ENCODE measurements around the gene NECTIN4. TPM values are rescaled to one million over a fixed set of nuclear protein-coding genes. Genes with fewer than 3 reads are reported as not detected.

NECTIN4 gene
- total and polyA plus RNA-seq, 2 of the 13 experiments (the other 11 are each of a cell fraction or from before 2014, with no cell fraction given), result 5.9 to 12.4 TPM

DNA sequence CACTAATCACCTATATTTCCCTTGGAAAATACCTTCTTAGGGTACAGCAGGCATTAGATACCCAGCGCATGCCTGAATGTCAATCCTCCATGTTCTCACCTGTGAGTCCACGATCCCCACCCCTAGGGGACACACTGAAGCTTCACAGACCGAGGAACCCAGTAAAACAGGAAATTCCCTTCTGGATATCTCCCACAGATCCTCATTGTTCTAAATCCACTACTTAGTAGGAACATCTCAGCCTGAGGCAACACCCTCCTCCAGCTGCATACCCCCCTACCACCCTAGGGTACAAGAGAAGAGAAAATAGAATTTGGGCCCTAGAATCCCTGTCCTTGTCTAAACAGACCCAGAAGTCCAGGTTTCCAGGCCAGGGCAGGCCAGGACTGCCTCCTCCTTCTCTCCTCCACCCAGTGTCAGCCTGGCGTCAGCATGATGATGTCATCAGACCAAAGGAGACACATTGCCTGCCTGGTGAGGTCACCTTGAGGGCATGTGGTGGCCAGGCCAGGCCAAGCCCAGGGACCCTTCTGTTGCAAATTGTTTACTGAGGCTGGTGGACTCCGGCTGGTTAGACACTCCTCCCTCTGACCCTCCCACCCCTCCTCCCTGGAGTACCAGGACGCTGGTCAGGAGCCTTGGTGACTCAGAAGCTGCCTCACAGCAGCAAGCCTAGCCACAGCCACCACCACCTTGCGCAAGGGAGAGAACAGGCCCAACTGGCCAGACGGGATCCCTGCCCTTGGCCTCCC, 6.2 kb downstream of the NECTIN4 start (continued):
- TF ChIP-seq, protein P1, sequence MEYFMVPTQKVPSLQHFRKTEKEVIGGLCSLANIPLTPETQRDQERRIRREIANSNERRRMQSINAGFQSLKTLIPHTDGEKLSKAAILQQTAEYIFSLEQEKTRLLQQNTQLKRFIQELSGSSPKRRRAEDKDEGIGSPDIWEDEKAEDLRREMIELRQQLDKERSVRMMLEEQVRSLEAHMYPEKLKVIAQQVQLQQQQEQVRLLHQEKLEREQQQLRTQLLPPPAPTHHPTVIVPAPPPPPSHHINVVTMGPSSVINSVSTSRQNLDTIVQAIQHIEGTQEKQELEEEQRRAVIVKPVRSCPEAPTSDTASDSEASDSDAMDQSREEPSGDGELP (IDR thresholded peaks at IDR 0.05; ENCODE audit: borderline replicate concordance, low read depth), result 0 out of 2 replicates have a peak, but pooled peaks have one; percentile 23
- TF ChIP-seq, protein P2, sequence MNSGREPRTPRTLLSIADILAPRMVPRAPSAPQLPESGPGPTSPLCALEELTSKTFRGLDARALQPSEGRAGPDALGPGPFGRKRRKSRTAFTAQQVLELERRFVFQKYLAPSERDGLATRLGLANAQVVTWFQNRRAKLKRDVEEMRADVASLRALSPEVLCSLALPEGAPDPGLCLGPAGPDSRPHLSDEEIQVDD (CRISPR knock-in tag; IDR thresholded peaks at IDR 0.05; ENCODE audit: borderline replicate concordance), result no peak
- TF ChIP-seq ISX (CRISPR knock-in tag; conservative IDR thresholded peaks at IDR 0.05) (no peak), KDM3A (CRISPR knock-in tag; IDR thresholded peaks at IDR 0.05; ENCODE audit: low read depth) (no peak), KDM2A (CRISPR knock-in tag; IDR thresholded peaks at IDR 0.05; ENCODE audit: borderline replicate concordance, low read depth) (peak; percentile 19; the same call in 1 of the 2 replicates), JUN (CRISPR knock-in tag; IDR thresholded peaks at IDR 0.05) (0 out of 2 replicates have a peak, but pooled peaks have one; percentile 38), FOXK1 (CRISPR knock-in tag; IDR thresholded peaks at IDR 0.05; ENCODE audit: borderline replicate concordance, low read depth) (no peak), SKI (IDR thresholded peaks at IDR 0.05; ENCODE audit: partially characterized antibody) (no peak), ZNF547 (CRISPR knock-in tag; IDR thresholded peaks at IDR 0.05) (no peak), ZNF766 (CRISPR knock-in tag; IDR thresholded peaks at IDR 0.05; ENCODE audit: borderline replicate concordance) (no peak), ARID2 (CRISPR knock-in tag; IDR thresholded peaks at IDR 0.05; ENCODE audit: borderline replicate concordance) (no peak), PAF1 (CRISPR knock-in tag; IDR thresholded peaks at IDR 0.05) (no peak), FIP1L1 (IDR thresholded peaks at IDR 0.05; ENCODE audit: borderline replicate concordance, insufficient read depth, low read depth, low read length) (no peak), RBFOX2 (IDR thresholded peaks at IDR 0.05; ENCODE audit: low read depth, low read length) (no peak)
- TF ChIP-seq, protein P3, sequence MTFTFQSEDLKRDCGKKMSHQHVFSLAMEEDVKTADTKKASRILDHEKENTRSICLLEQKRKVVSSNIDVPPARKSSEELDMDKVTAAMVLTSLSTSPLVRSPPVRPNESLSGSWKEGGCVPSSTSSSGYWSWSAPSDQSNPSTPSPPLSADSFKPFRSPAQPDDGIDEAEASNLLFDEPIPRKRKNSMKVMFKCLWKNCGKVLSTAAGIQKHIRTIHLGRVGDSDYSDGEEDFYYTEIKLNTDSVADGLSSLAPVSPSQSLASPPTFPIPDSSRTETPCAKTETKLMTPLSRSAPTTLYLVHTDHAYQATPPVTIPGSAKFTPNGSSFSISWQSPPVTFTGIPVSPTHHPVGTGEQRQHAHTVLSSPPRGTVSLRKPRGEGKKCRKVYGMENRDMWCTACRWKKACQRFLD (CRISPR knock-in tag; IDR thresholded peaks at IDR 0.05; ENCODE audit: borderline replicate concordance), result no peak
- TF ChIP-seq, protein P4, sequence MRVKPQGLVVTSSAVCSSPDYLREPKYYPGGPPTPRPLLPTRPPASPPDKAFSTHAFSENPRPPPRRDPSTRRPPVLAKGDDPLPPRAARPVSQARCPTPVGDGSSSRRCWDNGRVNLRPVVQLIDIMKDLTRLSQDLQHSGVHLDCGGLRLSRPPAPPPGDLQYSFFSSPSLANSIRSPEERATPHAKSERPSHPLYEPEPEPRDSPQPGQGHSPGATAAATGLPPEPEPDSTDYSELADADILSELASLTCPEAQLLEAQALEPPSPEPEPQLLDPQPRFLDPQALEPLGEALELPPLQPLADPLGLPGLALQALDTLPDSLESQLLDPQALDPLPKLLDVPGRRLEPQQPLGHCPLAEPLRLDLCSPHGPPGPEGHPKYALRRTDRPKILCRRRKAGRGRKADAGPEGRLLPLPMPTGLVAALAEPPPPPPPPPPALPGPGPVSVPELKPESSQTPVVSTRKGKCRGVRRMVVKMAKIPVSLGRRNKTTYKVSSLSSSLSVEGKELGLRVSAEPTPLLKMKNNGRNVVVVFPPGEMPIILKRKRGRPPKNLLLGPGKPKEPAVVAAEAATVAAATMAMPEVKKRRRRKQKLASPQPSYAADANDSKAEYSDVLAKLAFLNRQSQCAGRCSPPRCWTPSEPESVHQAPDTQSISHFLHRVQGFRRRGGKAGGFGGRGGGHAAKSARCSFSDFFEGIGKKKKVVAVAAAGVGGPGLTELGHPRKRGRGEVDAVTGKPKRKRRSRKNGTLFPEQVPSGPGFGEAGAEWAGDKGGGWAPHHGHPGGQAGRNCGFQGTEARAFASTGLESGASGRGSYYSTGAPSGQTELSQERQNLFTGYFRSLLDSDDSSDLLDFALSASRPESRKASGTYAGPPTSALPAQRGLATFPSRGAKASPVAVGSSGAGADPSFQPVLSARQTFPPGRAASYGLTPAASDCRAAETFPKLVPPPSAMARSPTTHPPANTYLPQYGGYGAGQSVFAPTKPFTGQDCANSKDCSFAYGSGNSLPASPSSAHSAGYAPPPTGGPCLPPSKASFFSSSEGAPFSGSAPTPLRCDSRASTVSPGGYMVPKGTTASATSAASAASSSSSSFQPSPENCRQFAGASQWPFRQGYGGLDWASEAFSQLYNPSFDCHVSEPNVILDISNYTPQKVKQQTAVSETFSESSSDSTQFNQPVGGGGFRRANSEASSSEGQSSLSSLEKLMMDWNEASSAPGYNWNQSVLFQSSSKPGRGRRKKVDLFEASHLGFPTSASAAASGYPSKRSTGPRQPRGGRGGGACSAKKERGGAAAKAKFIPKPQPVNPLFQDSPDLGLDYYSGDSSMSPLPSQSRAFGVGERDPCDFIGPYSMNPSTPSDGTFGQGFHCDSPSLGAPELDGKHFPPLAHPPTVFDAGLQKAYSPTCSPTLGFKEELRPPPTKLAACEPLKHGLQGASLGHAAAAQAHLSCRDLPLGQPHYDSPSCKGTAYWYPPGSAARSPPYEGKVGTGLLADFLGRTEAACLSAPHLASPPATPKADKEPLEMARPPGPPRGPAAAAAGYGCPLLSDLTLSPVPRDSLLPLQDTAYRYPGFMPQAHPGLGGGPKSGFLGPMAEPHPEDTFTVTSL (CRISPR knock-in tag; IDR thresholded peaks at IDR 0.05; ENCODE audit: borderline replicate concordance), result no peak
- TF ChIP-seq, protein P5, sequence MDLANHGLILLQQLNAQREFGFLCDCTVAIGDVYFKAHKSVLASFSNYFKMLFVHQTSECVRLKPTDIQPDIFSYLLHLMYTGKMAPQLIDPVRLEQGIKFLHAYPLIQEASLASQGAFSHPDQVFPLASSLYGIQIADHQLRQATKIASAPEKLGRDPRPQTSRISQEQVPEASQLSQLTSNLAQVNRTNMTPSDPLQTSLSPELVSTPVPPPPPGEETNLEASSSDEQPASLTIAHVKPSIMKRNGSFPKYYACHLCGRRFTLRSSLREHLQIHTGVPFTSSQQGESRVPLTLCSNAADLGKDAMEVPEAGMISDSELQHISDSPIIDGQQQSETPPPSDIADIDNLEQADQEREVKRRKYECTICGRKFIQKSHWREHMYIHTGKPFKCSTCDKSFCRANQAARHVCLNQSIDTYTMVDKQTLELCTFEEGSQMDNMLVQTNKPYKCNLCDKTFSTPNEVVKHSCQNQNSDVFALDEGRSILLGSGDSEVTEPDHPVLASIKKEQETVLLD (CRISPR knock-in tag; IDR thresholded peaks at IDR 0.05; ENCODE audit: low read depth), result no peak

All from HepG2 (cell line).